ENCODE measurements around the gene IQCH. TPM values are rescaled to one million over a fixed set of nuclear protein-coding genes. Genes with fewer than 3 reads are reported as not detected.

The IQCH gene
- total and polyA plus RNA-seq, 2 experiments from 2014 or later = 1.7 to 4.6 TPM

- Mint-ChIP-seq H3K9me3 (peaks cover 19% of the 10 kb centered on the region), H3K27ac (no peak overlapping the region), H3K36me3 (ENCODE audit: low read depth) (peaks cover 10% of the 10 kb centered on the region; the same call in 2 of the 3 replicates), H3K4me1 (peaks cover 5% of the 10 kb centered on the region; the same call in 2 of the 3 replicates), H3K27me3 (ENCODE audit: insufficient read depth, low read depth, poor library complexity) (peaks cover 5% of the 10 kb centered on the region), H3K4me3 (no peak overlapping the region)
- no peaks in the 10 kb centered on the region for H3K4me1 ChIP-seq (ENCODE audit: insufficient read depth)
- H3K4me2 ChIP-seq = no peak overlapping the region
- no peak overlapping the region for H3K4me3 ChIP-seq
- no peak for TF ChIP-seq EZH2 (IDR thresholded peaks at IDR 0.05; ENCODE audit: low read depth, unreplicated experiment)
- no peak for TF ChIP-seq NANOG (IDR thresholded peaks at IDR 0.05; ENCODE audit: borderline replicate concordance)
- TF ChIP-seq CREB1 (CRISPR knock-in tag; IDR thresholded peaks at IDR 0.05; ENCODE audit: low read depth) = no peak
- TF ChIP-seq STAT1 (IDR thresholded peaks at IDR 0.05; ENCODE audit: unreplicated experiment) = no peak
- TF ChIP-seq, protein P1, sequence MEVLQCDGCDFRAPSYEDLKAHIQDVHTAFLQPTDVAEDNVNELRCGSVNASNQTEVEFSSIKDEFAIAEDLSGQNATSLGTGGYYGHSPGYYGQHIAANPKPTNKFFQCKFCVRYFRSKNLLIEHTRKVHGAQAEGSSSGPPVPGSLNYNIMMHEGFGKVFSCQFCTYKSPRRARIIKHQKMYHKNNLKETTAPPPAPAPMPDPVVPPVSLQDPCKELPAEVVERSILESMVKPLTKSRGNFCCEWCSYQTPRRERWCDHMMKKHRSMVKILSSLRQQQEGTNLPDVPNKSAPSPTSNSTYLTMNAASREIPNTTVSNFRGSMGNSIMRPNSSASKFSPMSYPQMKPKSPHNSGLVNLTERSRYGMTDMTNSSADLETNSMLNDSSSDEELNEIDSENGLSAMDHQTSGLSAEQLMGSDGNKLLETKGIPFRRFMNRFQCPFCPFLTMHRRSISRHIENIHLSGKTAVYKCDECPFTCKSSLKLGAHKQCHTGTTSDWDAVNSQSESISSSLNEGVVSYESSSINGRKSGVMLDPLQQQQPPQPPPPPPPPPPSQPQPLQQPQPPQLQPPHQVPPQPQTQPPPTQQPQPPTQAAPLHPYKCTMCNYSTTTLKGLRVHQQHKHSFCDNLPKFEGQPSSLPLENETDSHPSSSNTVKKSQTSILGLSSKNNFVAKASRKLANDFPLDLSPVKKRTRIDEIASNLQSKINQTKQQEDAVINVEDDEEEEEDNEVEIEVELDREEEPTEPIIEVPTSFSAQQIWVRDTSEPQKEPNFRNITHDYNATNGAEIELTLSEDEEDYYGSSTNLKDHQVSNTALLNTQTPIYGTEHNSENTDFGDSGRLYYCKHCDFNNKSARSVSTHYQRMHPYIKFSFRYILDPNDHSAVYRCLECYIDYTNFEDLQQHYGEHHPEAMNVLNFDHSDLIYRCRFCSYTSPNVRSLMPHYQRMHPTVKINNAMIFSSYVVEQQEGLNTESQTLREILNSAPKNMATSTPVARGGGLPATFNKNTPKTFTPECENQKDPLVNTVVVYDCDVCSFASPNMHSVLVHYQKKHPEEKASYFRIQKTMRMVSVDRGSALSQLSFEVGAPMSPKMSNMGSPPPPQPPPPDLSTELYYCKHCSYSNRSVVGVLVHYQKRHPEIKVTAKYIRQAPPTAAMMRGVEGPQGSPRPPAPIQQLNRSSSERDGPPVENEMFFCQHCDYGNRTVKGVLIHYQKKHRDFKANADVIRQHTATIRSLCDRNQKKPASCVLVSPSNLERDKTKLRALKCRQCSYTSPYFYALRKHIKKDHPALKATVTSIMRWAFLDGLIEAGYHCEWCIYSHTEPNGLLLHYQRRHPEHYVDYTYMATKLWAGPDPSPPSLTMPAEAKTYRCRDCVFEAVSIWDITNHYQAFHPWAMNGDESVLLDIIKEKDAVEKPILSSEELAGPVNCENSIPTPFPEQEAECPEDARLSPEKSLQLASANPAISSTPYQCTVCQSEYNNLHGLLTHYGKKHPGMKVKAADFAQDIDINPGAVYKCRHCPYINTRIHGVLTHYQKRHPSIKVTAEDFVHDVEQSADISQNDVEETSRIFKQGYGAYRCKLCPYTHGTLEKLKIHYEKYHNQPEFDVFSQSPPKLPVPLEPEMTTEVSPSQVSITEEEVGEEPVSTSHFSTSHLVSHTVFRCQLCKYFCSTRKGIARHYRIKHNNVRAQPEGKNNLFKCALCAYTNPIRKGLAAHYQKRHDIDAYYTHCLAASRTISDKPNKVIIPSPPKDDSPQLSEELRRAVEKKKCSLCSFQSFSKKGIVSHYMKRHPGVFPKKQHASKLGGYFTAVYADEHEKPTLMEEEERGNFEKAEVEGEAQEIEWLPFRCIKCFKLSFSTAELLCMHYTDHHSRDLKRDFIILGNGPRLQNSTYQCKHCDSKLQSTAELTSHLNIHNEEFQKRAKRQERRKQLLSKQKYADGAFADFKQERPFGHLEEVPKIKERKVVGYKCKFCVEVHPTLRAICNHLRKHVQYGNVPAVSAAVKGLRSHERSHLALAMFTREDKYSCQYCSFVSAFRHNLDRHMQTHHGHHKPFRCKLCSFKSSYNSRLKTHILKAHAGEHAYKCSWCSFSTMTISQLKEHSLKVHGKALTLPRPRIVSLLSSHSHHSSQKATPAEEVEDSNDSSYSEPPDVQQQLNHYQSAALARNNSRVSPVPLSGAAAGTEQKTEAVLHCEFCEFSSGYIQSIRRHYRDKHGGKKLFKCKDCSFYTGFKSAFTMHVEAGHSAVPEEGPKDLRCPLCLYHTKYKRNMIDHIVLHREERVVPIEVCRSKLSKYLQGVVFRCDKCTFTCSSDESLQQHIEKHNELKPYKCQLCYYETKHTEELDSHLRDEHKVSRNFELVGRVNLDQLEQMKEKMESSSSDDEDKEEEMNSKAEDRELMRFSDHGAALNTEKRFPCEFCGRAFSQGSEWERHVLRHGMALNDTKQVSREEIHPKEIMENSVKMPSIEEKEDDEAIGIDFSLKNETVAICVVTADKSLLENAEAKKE (CRISPR knock-in tag; IDR thresholded peaks at IDR 0.05) = no peak
- TF ChIP-seq ZNF114 (CRISPR knock-in tag; IDR thresholded peaks at IDR 0.05) = no peak
- no peak for TF ChIP-seq POLR2AphosphoS5 (IDR thresholded peaks at IDR 0.05; ENCODE audit: low read depth)
- no peak for TF ChIP-seq JUNB (IDR thresholded peaks at IDR 0.05; ENCODE audit: unreplicated experiment)
- TF ChIP-seq EZH2phosphoT487 (IDR thresholded peaks at IDR 0.05; ENCODE audit: unreplicated experiment) = no peak
- TF ChIP-seq, protein P2, sequence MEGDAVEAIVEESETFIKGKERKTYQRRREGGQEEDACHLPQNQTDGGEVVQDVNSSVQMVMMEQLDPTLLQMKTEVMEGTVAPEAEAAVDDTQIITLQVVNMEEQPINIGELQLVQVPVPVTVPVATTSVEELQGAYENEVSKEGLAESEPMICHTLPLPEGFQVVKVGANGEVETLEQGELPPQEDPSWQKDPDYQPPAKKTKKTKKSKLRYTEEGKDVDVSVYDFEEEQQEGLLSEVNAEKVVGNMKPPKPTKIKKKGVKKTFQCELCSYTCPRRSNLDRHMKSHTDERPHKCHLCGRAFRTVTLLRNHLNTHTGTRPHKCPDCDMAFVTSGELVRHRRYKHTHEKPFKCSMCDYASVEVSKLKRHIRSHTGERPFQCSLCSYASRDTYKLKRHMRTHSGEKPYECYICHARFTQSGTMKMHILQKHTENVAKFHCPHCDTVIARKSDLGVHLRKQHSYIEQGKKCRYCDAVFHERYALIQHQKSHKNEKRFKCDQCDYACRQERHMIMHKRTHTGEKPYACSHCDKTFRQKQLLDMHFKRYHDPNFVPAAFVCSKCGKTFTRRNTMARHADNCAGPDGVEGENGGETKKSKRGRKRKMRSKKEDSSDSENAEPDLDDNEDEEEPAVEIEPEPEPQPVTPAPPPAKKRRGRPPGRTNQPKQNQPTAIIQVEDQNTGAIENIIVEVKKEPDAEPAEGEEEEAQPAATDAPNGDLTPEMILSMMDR (conservative IDR thresholded peaks at IDR 0.05; ENCODE audit: low read depth in 2 of 2) = no peak
- no peak for TF ChIP-seq ZNF331 (CRISPR knock-in tag; IDR thresholded peaks at IDR 0.05; ENCODE audit: low read depth)
- TF ChIP-seq, protein P3, sequence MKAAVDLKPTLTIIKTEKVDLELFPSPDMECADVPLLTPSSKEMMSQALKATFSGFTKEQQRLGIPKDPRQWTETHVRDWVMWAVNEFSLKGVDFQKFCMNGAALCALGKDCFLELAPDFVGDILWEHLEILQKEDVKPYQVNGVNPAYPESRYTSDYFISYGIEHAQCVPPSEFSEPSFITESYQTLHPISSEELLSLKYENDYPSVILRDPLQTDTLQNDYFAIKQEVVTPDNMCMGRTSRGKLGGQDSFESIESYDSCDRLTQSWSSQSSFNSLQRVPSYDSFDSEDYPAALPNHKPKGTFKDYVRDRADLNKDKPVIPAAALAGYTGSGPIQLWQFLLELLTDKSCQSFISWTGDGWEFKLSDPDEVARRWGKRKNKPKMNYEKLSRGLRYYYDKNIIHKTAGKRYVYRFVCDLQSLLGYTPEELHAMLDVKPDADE (IDR thresholded peaks at IDR 0.05) = no peak
- TF ChIP-seq, protein P4, sequence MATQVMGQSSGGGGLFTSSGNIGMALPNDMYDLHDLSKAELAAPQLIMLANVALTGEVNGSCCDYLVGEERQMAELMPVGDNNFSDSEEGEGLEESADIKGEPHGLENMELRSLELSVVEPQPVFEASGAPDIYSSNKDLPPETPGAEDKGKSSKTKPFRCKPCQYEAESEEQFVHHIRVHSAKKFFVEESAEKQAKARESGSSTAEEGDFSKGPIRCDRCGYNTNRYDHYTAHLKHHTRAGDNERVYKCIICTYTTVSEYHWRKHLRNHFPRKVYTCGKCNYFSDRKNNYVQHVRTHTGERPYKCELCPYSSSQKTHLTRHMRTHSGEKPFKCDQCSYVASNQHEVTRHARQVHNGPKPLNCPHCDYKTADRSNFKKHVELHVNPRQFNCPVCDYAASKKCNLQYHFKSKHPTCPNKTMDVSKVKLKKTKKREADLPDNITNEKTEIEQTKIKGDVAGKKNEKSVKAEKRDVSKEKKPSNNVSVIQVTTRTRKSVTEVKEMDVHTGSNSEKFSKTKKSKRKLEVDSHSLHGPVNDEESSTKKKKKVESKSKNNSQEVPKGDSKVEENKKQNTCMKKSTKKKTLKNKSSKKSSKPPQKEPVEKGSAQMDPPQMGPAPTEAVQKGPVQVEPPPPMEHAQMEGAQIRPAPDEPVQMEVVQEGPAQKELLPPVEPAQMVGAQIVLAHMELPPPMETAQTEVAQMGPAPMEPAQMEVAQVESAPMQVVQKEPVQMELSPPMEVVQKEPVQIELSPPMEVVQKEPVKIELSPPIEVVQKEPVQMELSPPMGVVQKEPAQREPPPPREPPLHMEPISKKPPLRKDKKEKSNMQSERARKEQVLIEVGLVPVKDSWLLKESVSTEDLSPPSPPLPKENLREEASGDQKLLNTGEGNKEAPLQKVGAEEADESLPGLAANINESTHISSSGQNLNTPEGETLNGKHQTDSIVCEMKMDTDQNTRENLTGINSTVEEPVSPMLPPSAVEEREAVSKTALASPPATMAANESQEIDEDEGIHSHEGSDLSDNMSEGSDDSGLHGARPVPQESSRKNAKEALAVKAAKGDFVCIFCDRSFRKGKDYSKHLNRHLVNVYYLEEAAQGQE (IDR thresholded peaks at IDR 0.05; ENCODE audit: unreplicated experiment) = no peak
- no peak overlapping the region for H2AFZ ChIP-seq
- H3K27ac ChIP-seq (ENCODE audit: low read depth) = no peak overlapping the region
- H3K79me2 ChIP-seq (replicated peaks; ENCODE audit: insufficient read depth) = no peaks in the 10 kb centered on the region
- no peaks in the 10 kb centered on the region for H4K20me1 ChIP-seq (replicated peaks; ENCODE audit: insufficient read depth)
- no peaks in the 10 kb centered on the region for H3K9me2 ChIP-seq (ENCODE audit: insufficient read depth)
- peaks cover 6% of the 10 kb centered on the region; the same call in 1 of the 2 replicates for H3K36me3 ChIP-seq (ENCODE audit: insufficient read depth)
- DNase-seq (ENCODE audit: low spot score) (no peak), ATAC-seq (no peak)
- no peaks in the 10 kb centered on the region for H3F3A ChIP-seq (replicated peaks; ENCODE audit: low read depth)
- no peaks in the 10 kb centered on the region for H3K27me3 ChIP-seq (ENCODE audit: insufficient read depth)
Measured at GRCh38 chr15:67458331-67459029, 203.9 kb downstream of the IQCH start.
